BLaER1 (cell line): ENCODE measurements around the gene ZMYND11.

Source experiments
- H3K27ac ChIP-seq: shearing (Covaris generic); formaldehyde crosslinking; 2 replicates; pipeline ENCODE4 v1.8.1; 2022
- H3K27me3 ChIP-seq: shearing (Covaris generic); formaldehyde crosslinking; 2 replicates; pipeline ENCODE4 v1.8.1; 2022
- H3K36me3 ChIP-seq: shearing (Covaris generic); formaldehyde crosslinking; 2 replicates; pipeline ENCODE4 v1.8.1; 2022
- H3K4me1 ChIP-seq: shearing (Covaris generic); formaldehyde crosslinking; 2 replicates; pipeline ENCODE4 v1.8.1; 2022
- H3K4me2 ChIP-seq: shearing (Covaris generic); formaldehyde crosslinking; 2 replicates; pipeline ENCODE4 v1.8.1; 2022
- H3K4me3 ChIP-seq: shearing (Covaris generic); formaldehyde crosslinking; 2 replicates; pipeline ENCODE4 v1.8.1; 2022
- H3K9ac ChIP-seq: shearing (Covaris generic); formaldehyde crosslinking; 2 replicates; pipeline ENCODE4 v1.8.1; 2022
- H3K9me3 ChIP-seq: shearing (Covaris generic); formaldehyde crosslinking; 2 replicates; pipeline ENCODE4 v1.8.1; 2022
- H4K20me1 ChIP-seq: shearing (Covaris generic); formaldehyde crosslinking; 2 replicates; pipeline ENCODE4 v1.8.1; 2022
- Cebpa-rat ChIP-seq: shearing (Covaris generic); IDR thresholded peaks from 2 replicates; pipeline ENCODE4 v1.8.1; 2022

Gene ZMYND11

GRCh38 chr10:273088-273487 lies 137.8 kb downstream of the ZMYND11 start:
- H3K4me3 ChIP-seq: no peak overlapping the region
- H3K9me3 ChIP-seq: no peaks in the 10 kb centered on the region
- H3K27me3 ChIP-seq: no peaks in the 10 kb centered on the region
- no peak overlapping the region for H3K4me2 ChIP-seq
- peaks cover 45% of the 10 kb centered on the region for H3K4me1 ChIP-seq
- no peaks in the 10 kb centered on the region for H4K20me1 ChIP-seq
- no peak overlapping the region for H3K27ac ChIP-seq
- TF ChIP-seq Cebpa-rat: no peak
- H3K36me3 ChIP-seq: peaks cover 26% of the 10 kb centered on the region; the same call in 1 of the 2 replicates
- H3K9ac ChIP-seq: no peak overlapping the region

GRCh38 chr10:274866-275265 lies 139.6 kb downstream of the ZMYND11 start:
- no peaks in the 10 kb centered on the region for H3K27me3 ChIP-seq
- no peaks in the 10 kb centered on the region for H4K20me1 ChIP-seq
- H3K4me2 ChIP-seq: no peak overlapping the region
- H3K9me3 ChIP-seq: no peaks in the 10 kb centered on the region
- no peak for TF ChIP-seq Cebpa-rat
- H3K36me3 ChIP-seq: peaks cover 43% of the 10 kb centered on the region
- H3K27ac ChIP-seq: no peak overlapping the region
- peaks cover 31% of the 10 kb centered on the region for H3K4me1 ChIP-seq
- H3K9ac ChIP-seq: no peak overlapping the region
- no peak overlapping the region for H3K4me3 ChIP-seq

GRCh38 chr10:275680-276079 lies 140.4 kb downstream of the ZMYND11 start:
- H3K4me3 ChIP-seq: no peak overlapping the region
- no peaks in the 10 kb centered on the region for H4K20me1 ChIP-seq
- H3K4me2 ChIP-seq: no peak overlapping the region
- peaks cover 31% of the 10 kb centered on the region for H3K4me1 ChIP-seq
- no peak for TF ChIP-seq Cebpa-rat
- no peak overlapping the region for H3K27ac ChIP-seq
- H3K9ac ChIP-seq: no peak overlapping the region
- H3K27me3 ChIP-seq: no peaks in the 10 kb centered on the region
- peaks cover 52% of the 10 kb centered on the region for H3K36me3 ChIP-seq
- H3K9me3 ChIP-seq: no peaks in the 10 kb centered on the region

GRCh38 chr10:277963-278362 lies 142.7 kb downstream of the ZMYND11 start:
- H3K4me2 ChIP-seq: no peak overlapping the region
- H4K20me1 ChIP-seq: no peaks in the 10 kb centered on the region
- H3K36me3 ChIP-seq: peaks cover 71% of the 10 kb centered on the region
- H3K4me3 ChIP-seq: no peak overlapping the region
- H3K27ac ChIP-seq: no peak overlapping the region
- no peaks in the 10 kb centered on the region for H3K27me3 ChIP-seq
- peaks cover 21% of the 10 kb centered on the region for H3K4me1 ChIP-seq
- no peak for TF ChIP-seq Cebpa-rat
- no peak overlapping the region for H3K9ac ChIP-seq
- H3K9me3 ChIP-seq: no peaks in the 10 kb centered on the region

DNA sequence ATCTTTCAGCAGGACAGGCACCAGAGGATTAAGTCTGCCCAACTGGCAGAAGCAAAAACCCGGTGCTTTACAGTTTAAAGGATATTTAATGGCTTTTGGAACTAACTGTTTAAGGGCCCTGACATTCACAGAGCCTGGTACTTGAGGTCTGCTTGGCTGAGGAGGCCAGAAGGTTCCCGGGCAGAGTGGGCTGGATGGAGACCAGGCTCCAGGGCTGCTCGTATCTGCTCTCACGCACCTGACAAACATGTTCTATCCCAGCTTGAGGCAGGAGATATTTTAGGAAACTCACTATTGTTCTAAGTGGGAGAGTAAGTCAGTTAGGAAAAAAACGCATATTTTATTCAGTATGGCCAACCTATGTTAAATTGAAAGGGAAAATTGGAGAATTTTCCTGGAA lies 143.5 kb downstream of the ZMYND11 start:
- no peaks in the 10 kb centered on the region for H3K27me3 ChIP-seq
- H3K4me2 ChIP-seq: no peak overlapping the region
- H3K36me3 ChIP-seq: peaks cover 71% of the 10 kb centered on the region
- no peak overlapping the region for H3K4me3 ChIP-seq
- H3K4me1 ChIP-seq: peaks cover 21% of the 10 kb centered on the region
- H4K20me1 ChIP-seq: no peaks in the 10 kb centered on the region
- TF ChIP-seq Cebpa-rat: no peak
- no peaks in the 10 kb centered on the region for H3K9me3 ChIP-seq
- H3K27ac ChIP-seq: no peak overlapping the region
- H3K9ac ChIP-seq: no peak overlapping the region

DNA sequence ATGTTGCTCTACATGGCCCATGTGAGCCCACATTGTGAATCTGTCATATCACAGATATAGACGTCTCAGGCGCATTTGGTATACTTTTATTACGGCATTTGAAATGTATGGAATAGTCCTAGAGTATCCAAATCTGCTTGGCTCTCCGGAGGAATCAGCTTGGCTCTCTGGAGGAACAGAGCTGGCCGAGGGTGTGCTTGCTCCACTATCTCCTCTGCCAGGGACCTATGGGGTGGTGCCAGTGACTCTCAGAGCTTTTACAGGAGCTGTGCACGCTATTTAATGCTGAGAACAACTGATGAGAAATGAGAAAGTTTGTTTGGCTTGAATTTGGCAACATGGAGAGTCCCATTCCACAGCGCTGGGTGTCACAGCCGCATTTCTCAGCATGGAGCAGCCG lies 144.0 kb downstream of the ZMYND11 start:
- peaks cover 21% of the 10 kb centered on the region for H3K4me1 ChIP-seq
- no peak overlapping the region for H3K27ac ChIP-seq
- TF ChIP-seq Cebpa-rat: no peak
- H3K27me3 ChIP-seq: no peaks in the 10 kb centered on the region
- peaks cover 77% of the 10 kb centered on the region for H3K36me3 ChIP-seq
- no peaks in the 10 kb centered on the region for H3K9me3 ChIP-seq
- H4K20me1 ChIP-seq: no peaks in the 10 kb centered on the region
- no peak overlapping the region for H3K9ac ChIP-seq
- no peak overlapping the region for H3K4me2 ChIP-seq
- H3K4me3 ChIP-seq: no peak overlapping the region

- H3K27me3 ChIP-seq: no peaks in the 10 kb centered on the region
- H3K9me3 ChIP-seq: no peaks in the 10 kb centered on the region
- no peak overlapping the region for H3K27ac ChIP-seq
- no peak overlapping the region for H3K4me3 ChIP-seq
- peaks cover 17% of the 10 kb centered on the region for H3K4me1 ChIP-seq
- H4K20me1 ChIP-seq: no peaks in the 10 kb centered on the region
- peaks cover 81% of the 10 kb centered on the region for H3K36me3 ChIP-seq
- no peak for TF ChIP-seq Cebpa-rat
- H3K9ac ChIP-seq: no peak overlapping the region
- no peak overlapping the region for H3K4me2 ChIP-seq
These were observed 144.4 kb downstream of the ZMYND11 start for GRCh38 chr10:279655-280054.

- Histone ChIP-seq H3K9me3 (no peaks in the 10 kb centered on the region), H3K27me3 (no peaks in the 10 kb centered on the region), H3K36me3 (peaks cover 93% of the 10 kb centered on the region), H3K9ac (no peak overlapping the region), H4K20me1 (no peaks in the 10 kb centered on the region), H3K4me3 (no peak overlapping the region), H3K27ac (no peak overlapping the region), H3K4me1 (peaks cover 4% of the 10 kb centered on the region), H3K4me2 (no peak overlapping the region)
- TF ChIP-seq Cebpa-rat: no peak
These were observed 147.3 kb downstream of the ZMYND11 start for GRCh38 chr10:282294-283139.

GRCh38 chr10:283140-283479 lies 147.9 kb downstream of the ZMYND11 start:
- H3K36me3 ChIP-seq: peaks cover 92% of the 10 kb centered on the region

DNA sequence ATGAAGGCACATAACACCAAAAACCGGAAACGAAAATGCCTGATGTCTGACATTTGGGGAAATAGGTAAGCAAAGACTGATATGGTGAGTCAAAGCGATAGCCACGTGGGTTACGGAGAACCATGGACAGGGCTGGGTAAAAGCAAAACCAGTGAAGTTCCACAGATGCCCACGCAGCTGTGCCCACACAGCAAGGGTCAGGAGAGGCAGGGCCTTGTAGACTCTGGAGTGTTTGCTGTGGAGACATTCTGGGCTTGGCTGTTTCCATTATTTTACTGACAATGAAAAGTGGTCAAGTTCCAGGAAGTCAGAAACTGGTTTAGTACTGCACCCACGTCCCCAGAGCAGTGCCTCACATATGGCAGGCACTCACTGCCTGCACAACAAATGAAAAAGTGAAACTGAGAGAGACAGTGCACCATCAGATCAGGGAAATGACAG lies 148.7 kb downstream of the ZMYND11 start:
- no peak overlapping the region for H3K4me2 ChIP-seq
- no peaks in the 10 kb centered on the region for H4K20me1 ChIP-seq
- no peak overlapping the region for H3K27ac ChIP-seq
- no peaks in the 10 kb centered on the region for H3K9me3 ChIP-seq
- no peak overlapping the region for H3K4me3 ChIP-seq
- H3K27me3 ChIP-seq: no peaks in the 10 kb centered on the region
- H3K4me1 ChIP-seq: no peaks in the 10 kb centered on the region
- no peak for TF ChIP-seq Cebpa-rat
- peaks cover 92% of the 10 kb centered on the region for H3K36me3 ChIP-seq
- H3K9ac ChIP-seq: no peak overlapping the region

More at GRCh38 chr10:283140-283479, 147.9 kb downstream of the ZMYND11 start:
- Histone ChIP-seq H4K20me1 (no peaks in the 10 kb centered on the region), H3K9ac (no peak overlapping the region), H3K9me3 (no peaks in the 10 kb centered on the region), H3K4me1 (no peaks in the 10 kb centered on the region), H3K27ac (no peak overlapping the region), H3K4me2 (no peak overlapping the region), H3K27me3 (no peaks in the 10 kb centered on the region), H3K4me3 (no peak overlapping the region)
- TF ChIP-seq Cebpa-rat: no peak
